HG03354 (cell line): ENCODE data around the gene KRTAP5-11.
"Not testable (repeated sequence)": the region's sequence is repeated elsewhere in the genome, so short reads cannot be mapped to it uniquely, and the experiment has no call there.

Source experiments
- ATAC-seq: cut with Tn5 transposase; IDR thresholded peaks from one replicate; pipeline ENCODE4 v1.9.1; 2021; ENCODE audit warnings: mild to moderate bottlenecking; ENCODE audit not compliant: unreplicated experiment, poor library complexity, severe bottlenecking

Gene KRTAP5-11

GRCh38 chr11:71562120-71562519, 20.6 kb downstream of the KRTAP5-11 start:
- ATAC-seq: no peak

- no peak for ATAC-seq
Measured at GRCh38 chr11:71558996-71559395, 23.7 kb downstream of the KRTAP5-11 start.

- no peak for ATAC-seq
Measured at GRCh38 chr11:71557257-71557656, 25.4 kb downstream of the KRTAP5-11 start.

DNA sequence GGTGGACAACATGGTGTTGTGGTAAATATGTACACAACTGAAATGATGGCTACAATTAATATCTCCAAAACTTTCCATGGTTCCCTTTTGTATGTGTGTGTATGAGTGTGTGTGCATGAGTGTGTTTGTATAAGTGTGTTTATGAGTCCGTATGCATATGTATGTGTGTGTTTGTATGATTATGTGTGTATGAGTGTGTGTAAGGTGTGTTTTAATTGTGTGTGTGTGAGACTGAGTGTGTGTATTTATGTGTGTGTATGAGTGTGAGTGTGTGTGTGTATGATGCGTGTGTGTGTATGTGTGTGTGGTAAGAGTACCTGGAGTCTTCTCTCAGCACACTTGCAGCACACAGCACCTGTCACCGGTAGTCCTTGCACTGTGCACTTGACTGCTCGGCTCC, 26.7 kb downstream of the KRTAP5-11 start:
- no peak for ATAC-seq

GRCh38 chr11:71555508-71555907, 27.2 kb downstream of the KRTAP5-11 start:
- no peak for ATAC-seq

DNA sequence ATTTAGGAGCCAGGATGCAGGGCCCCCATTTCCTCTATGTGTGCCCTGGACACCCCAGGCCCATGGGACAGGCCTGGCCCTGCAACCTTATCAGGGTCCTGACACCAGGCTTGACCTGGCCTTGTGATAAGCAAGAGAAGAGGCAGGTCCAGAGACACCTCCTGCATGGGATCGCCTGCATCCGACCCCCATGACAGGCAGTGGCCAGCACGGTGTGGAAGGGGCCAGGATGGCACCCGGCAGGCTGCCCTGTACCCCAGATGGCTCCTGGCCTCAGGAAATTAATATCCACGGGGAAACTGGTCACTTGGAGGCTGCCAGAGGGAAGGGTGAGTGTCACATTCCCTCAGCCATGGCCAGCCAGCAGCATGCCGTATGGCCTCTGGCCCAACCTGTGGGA, 27.7 kb downstream of the KRTAP5-11 start:
- ATAC-seq: no peak

DNA sequence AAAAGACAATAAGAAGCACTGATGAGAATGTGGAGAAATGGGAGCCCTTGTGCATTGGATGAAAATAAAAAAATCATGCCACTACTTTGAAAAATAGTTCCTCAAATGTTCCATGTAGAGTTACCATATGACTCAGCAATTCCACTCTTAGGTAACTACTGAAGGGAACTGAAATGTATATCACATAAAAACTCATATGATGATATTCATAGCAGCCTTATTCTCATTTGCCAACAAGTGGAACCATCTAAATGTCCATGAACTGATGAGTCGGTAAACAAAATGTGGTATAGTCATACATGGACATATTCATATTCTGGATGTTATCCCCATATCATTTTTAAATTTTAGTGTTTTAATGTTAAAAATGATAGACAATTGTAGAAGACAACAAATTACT, 31.0 kb downstream of the KRTAP5-11 start:
- ATAC-seq: no peak

DNA sequence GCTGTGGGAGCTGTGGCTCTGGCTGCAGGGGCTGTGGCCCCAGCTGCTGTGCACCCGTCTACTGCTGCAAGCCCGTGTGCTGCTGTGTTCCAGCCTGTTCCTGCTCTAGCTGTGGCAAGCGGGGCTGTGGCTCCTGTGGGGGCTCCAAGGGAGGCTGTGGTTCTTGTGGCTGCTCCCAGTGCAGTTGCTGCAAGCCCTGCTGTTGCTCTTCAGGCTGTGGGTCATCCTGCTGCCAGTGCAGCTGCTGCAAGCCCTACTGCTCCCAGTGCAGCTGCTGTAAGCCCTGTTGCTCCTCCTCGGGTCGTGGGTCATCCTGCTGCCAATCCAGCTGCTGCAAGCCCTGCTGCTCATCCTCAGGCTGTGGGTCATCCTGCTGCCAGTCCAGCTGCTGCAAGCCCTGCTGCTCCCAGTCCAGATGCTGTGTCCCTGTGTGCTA, 33.9 kb downstream of the KRTAP5-11 start:
- ATAC-seq: no peak

DNA sequence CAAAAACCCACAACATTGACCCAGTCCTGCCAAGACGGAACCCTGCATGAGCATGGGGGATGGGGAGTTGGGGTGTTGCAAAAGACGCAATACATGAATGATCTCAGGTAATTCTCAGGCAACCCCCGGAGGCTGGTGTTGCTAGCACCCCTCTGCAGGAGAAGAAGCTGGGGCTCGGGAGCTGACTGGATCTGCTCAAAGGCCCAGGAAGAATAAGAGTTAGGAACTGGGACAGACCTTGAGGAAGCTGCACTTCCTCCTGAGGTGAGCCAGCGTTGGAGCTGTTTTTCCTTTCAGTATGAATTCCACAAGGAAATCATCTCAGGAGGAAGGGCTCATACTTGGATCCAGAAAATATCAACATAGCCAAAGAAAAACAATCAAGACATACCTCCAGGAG, 34.6 kb downstream of the KRTAP5-11 start, which contains the start of gene KRTAP5-9:
TSS of gene KRTAP5-9 (plus strand) at position 301 of the 400 bp plus-strand sequence. CDS start 238 bp downstream, outside the sequence.
- no peak for ATAC-seq

DNA sequence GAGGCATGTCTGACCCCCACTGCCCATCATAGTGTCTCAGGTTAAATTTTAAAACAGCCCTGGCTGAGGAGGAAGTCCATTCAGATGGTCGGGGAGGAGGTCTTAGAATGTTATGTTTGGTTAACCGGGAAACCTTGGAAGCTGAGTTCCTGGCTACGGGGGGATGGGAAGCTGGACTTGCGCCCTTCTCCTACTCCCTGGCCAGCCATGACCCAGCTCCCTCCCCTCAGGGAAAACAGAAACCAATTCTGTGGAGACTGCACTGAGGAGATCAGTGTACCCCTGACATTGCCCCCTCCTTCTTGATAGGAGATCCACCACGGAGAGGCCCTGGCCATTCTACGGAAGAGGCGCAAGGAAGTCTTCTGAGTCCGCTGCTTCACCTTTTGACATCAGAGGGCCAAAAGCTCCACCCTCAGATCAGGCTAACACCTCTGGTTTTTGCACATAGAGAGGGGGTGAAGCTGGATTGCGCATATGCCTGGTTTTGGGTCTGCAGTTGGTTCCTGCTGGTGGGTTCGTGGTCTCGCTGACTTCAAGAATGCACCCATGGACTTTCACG, 37.2 kb downstream of the KRTAP5-11 start:
- no peak for ATAC-seq

GRCh38 chr11:71544525-71545214, 38.0 kb downstream of the KRTAP5-11 start:
- ATAC-seq: no peak

- ATAC-seq: no peak
Measured at GRCh38 chr11:71543866-71544265, 38.8 kb downstream of the KRTAP5-11 start.

- ATAC-seq: no peak
Measured at GRCh38 chr11:71542879-71543777, 39.5 kb downstream of the KRTAP5-11 start.

GRCh38 chr11:71542382-71542781, 40.3 kb downstream of the KRTAP5-11 start:
- no peak for ATAC-seq

DNA sequence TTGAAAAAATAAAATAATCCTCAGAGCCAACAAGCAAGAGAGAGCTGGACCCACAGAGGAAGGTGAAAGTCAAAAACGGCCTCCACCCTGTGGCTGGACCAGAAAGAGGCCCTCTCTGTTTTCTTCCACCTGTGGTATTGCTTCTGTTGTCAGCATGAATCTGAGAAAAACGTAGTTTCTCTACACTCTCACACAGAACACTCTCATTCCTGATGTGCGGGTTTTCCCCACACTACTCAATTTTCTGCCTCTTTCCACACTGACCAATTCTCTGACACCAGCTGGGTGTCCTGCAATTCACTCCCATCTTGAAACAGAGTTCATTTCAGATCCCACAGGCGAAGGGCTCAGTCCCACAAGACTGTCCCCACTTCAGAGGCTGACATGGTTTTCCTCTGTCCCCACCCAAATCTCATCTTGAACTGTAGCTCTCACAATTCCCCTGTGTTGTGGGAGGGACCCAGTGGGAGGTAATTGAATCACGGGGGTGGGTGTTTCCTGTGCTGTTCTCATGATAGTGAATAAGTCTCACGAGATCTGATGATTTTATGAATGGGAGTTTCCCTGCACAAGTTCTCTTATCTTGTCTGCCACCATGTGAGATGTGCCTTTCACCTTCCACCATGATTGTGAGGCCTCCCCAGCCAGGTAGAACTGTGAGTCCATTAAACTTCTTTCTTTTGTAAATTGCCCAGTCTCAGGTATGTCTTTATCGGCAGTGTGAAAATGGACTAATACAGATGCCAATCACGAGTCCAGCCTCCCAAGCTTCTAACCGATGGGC, 42.0 kb downstream of the KRTAP5-11 start:
- not testable (repeated sequence) for ATAC-seq

DNA sequence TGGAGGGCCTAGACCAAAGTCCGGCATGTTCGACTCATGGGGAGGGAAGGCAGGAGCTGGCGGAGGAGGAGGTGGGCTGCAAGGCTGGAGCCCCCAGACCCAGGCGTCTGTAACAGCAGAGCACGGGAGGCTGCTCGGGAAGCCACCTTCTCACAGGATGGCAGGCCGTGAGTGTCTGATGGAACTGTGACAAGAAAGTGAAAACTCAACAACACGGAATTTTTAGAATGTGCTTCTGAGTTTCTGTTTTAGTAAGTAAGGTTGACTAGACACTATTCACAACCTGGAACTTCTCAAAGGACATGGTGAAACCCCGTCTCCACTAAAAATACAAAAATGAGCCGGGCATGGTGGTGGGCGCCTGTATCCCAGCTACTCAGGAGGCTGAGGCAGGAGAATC, 42.7 kb downstream of the KRTAP5-11 start:
- not testable (repeated sequence) for ATAC-seq

- ATAC-seq: no peak
Measured at GRCh38 chr11:71539017-71539416, 43.7 kb downstream of the KRTAP5-11 start.

DNA sequence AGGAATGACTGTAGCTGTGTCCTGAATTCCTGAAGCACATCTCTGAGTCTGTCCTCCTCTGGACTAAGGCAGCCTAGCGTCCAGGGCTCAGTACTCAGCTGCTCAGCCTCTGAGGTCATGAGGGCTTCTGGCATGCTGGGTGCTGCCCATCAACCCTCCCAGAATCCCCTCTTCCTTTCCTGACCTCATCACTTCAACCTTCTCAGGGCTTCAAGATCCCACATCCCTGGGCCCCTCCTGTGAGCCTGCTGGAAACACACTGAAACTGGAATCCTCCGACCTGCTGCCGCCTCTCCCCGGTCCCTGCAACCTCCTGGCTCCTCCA, 44.0 kb downstream of the KRTAP5-11 start:
- no peak for ATAC-seq

DNA sequence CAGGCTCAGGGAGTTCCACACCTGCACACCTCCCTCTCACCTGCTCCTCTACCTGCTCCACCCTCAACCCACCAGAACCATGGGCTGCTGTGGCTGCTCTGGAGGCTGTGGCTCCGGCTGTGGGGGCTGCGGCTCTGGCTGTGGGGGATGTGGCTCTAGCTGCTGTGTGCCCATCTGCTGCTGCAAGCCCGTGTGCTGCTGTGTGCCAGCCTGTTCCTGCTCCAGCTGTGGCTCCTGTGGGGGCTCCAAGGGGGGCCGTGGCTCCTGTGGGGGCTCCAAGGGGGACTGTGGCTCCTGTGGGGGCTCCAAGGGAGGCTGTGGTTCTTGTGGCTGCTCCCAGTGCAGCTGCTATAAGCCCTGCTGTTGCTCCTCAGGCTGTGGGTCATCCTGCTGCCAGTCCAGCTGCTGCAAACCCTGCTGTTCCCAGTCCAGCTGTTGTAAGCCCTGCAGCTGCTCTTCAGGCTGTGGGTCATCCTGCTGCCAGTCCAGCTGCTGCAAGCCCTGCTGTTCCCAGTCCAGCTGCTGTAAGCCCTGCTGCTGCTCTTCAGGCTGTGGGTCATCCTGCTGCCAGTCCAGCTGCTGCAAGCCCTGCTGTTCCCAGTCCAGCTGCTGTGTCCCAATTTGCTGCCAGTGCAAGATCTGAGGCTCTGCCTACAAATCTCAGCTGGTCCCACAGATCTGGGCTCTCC, 44.6 kb downstream of the KRTAP5-11 start, which contains the start of gene KRTAP5-8:
TSS of gene KRTAP5-8 (plus strand) at position 49 of the 689 bp plus-strand sequence. CDS start at position 80, 31 bp downstream.
- not testable (repeated sequence) for ATAC-seq
